Mononuclear cell (primary cell): ENCODE measurements around the gene ROMO1. TPM values are rescaled to one million over a fixed set of nuclear protein-coding genes. Genes with fewer than 3 reads are reported as not detected.
"Not testable (repeated sequence)": the region's sequence is repeated elsewhere in the genome, so short reads cannot be mapped to it uniquely, and the experiment has no call there.

Experiments used
- H3K27me3 ChIP-seq: 2 replicates; pipeline ENCODE4 v1.6.0; 2011; ENCODE audit warnings: low read length, control low read depth; ENCODE audit not compliant: insufficient read depth
- H3K4me1 ChIP-seq: 2 replicates; pipeline ENCODE4 v1.5.1; 2011; ENCODE audit warnings: mild to moderate bottlenecking, low read length, control low read depth; ENCODE audit not compliant: insufficient read depth
- H3K4me3 ChIP-seq: 2 replicates; pipeline ENCODE4 v1.5.1; 2011; ENCODE audit warnings: mild to moderate bottlenecking, low read length, moderate library complexity
- H3K9me3 ChIP-seq: 2 replicates; pipeline ENCODE4 v1.5.1; 2011; ENCODE audit warnings: low read depth, mild to moderate bottlenecking, control low read depth, low read length
- total RNA-seq: library from RNA; depleted of rRNA; stranded (reverse); fragments of >200 nt; gene quantifications from one replicate; pipeline ENCODE4 v1.2.3, GENCODE V29; 2012

The ROMO1 gene
- total RNA-seq, 1 donor = 26.1 TPM

DNA sequence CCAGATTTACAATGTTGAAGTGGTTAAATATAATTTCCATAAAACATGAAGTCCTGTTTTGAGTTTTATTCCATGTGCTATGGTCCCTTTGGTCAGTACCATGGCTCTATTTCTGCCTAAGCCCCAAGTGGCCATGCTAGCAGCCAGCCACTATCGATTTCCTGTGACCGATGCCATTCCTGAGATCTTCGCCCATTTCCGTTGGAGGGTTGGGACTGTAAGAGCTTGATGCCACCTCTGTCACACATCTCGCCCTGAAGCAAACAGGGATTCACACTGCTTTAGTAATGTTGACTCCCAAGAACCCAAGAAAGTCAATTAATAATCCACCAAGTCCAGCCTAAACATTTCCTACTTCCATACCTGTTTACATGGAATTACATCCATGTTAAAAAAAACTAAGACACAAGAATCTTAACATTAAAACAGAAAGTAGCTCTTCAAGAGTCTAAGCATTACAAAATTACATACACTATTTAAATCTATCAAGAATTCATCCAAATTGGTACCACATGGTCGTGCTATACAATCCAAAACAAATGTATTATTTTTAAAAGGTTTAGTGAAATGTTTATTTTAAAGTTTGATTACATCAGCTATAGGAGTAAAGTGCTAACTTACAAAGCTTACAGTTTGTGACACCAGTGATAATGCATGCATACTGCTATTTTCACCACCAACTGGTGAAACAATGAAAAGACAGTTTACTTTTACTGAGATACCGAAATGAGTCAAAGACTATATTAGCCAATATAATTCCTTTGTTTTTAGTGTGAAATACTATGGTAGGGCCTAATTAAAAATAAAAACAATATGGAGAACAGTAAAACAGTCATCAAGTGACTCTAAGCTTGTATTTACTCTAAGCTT lies 40.3 kb downstream of the ROMO1 start:
- H3K4me1 ChIP-seq = peaks cover 59% of the 10 kb centered on the region
- no peaks in the 10 kb centered on the region for H3K9me3 ChIP-seq
- H3K27me3 ChIP-seq = no peaks in the 10 kb centered on the region
- no peak overlapping the region for H3K4me3 ChIP-seq

DNA sequence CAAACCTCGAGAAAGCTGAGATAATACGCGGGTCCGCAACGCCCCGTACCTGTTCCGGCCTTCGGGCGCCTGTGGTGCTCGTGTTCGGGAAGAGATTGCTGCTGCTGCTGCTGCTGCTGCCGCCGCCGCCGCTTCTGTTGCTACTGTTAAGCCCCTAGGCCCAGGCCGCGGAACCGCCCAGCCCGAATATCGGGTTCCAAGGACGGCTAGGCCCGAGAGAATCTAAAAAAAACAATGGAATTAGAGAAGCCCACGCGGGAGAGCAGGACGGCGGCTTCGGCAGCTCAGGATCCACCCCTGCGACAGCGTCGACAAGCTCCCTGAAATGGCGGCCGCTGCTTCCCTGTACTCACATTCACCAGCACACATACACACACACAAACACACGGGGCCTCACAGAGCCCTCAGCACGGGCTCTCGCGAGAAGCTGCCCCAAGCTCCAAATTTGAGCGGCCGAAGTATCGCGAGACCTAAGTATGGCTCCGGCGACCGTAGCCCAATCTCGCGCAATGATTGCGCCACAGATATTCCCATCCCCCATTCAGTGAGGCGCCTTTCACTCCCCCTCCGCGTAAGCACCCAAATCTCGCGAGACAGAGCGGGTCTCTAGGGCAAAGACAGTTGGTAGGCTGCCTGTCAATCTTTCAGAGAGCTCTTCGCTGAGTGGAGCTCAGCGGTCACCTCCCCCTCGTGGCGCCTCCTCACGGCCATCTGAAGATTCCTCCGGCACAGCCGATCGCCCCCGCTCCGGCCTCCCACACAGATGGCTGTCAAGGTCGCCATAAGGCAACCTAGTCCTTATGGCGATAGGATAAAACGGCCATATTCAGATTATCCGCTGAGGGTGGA lies 42.9 kb downstream of the ROMO1 start, which contains the start of gene RBM39:
RBM39 (minus strand) TSS at position 369 of the 849 bp plus-strand sequence. CDS start 1,386 bp downstream, outside the sequence.
- Histone ChIP-seq H3K4me1 (peaks cover 54% of the 10 kb centered on the region), H3K27me3 (no peaks in the 10 kb centered on the region), H3K4me3 (peak within 1 kb of the TSS; percentile 100), H3K9me3 (no peaks in the 10 kb centered on the region)

DNA sequence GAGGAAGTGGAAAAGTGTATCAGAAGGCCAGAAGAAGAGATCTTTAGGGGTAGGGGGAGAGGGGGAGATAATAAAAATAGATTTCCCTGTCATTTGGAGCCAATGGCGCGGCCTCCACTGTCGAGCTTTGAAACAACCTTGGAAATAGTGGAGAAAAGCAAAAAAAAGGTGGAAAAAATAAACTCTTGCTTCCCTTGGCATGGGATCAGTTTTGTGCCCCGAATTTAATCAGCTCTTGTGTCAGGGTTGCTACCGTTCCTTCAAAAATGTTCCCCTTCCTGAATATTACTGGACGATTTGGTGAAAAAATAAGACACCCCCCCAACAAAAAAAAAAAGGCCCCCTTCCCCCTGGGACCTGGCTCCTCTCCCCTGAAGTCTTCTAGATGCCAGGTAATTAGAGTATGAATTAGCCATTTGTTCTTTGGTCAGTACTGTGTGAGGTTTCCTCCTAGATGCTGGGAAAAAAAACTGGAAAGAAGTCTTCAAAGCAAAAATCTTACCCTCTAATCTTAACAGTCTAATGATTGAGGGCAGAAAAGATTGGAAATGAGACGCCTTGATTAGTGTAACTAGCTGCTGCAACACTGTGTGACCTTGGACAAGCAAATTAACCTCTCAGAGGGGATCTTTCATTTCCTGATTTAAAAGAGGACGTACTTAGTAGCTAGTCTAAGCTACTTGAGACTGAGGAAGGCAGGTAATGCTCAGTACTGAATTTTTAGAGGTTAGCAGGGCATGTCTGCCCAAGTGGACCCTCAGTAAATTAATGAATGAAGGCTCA lies 43.7 kb downstream of the ROMO1 start:
- H3K4me1 ChIP-seq = peaks cover 47% of the 10 kb centered on the region

DNA sequence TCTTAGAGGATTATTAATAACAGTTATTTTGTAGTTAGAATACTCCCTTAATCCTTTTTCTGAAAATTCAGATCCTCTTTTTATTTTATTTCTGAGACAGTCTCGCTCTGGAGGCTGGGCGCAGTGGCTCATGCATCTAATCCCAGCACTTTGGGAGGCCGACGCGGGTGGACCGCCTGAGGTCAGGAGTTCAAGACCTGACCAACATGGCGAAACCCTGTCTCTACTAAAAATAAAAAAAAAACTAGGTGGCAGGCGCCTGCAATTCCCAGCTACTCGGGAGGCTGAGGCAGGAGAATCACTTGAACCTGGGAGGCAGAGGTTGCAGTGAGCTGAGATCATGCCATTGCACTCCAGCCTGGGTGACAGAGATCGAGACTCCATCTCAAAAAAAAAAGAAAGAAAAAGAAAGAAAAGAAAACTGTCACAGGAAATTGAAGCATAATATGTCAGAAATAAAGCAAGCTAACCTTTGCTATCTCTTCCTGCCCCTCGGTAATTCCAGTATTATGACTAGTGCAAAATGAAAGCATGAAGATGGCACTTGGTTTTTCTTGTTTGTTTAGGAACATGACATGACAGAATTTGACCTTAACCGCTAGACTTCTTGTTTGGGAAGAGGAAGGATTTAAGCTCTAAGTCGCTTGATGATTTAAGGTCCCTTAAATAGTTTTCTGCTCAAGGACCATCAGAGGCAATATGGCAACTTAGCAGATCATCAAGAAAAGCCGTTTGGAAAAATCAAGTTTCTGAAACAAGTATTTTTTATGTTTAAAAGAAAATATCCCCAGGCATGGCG lies 44.7 kb downstream of the ROMO1 start:
- H3K9me3 ChIP-seq = no peaks in the 10 kb centered on the region
- H3K27me3 ChIP-seq = no peaks in the 10 kb centered on the region
- peak overlapping the region; percentile 63 for H3K4me3 ChIP-seq
- peaks cover 39% of the 10 kb centered on the region for H3K4me1 ChIP-seq

More for the DNA sequence above, 43.7 kb downstream of the ROMO1 start:
- H3K4me3 ChIP-seq = peak overlapping the region; percentile 63
- H3K27me3 ChIP-seq = no peaks in the 10 kb centered on the region
- no peaks in the 10 kb centered on the region for H3K9me3 ChIP-seq

DNA sequence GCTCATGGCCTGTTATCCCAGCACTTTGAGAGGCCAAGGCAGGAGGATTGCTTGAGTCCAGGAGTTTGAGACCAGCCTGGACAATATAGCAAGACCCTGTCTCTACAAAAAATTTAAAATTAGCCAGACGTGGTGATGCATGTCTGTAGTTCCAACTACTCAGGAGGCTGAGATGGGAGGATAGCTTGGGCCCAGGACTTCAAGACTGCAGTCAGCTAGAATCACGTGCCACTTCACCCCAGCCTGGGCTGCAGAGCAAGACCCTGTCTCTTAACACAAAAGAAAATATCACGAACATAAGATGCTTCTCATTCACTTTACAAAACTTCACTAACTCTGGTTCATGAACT lies 45.3 kb downstream of the ROMO1 start:
- not testable (repeated sequence) for H3K27me3 ChIP-seq, H3K4me3 ChIP-seq, H3K9me3 ChIP-seq
- peaks cover 33% of the 10 kb centered on the region for H3K4me1 ChIP-seq

Other genes starting within 250 kb of the ROMO1 start
- 10.7 TPM for gene CEP250, start 243.8 kb upstream of the ROMO1 start, total RNA-seq
- gene C20orf173, start 169.8 kb upstream of the ROMO1 start, total RNA-seq = not detected
- gene ERGIC3, start 157.3 kb upstream of the ROMO1 start, total RNA-seq = 217 TPM
- 5.9 TPM for gene SPAG4, start 83.6 kb upstream of the ROMO1 start, total RNA-seq
- gene CPNE1, start 34.5 kb upstream of the ROMO1 start, total RNA-seq = 74.5 TPM
- 55.7 TPM for gene RBM12, start 34.5 kb upstream of the ROMO1 start, total RNA-seq
- 7.1 TPM for gene NFS1, start 53 bp upstream of the ROMO1 start, total RNA-seq
- gene RBM39, start 42.9 kb downstream of the ROMO1 start, total RNA-seq = 1,157 TPM
- gene PHF20, start 72.6 kb downstream of the ROMO1 start, total RNA-seq = 103 TPM